Muscle layer of duodenum (tissue), 2 donors: ENCODE measurements around the gene SLC37A3.
"Not testable (repeated sequence)": the region's sequence is repeated elsewhere in the genome, so short reads cannot be mapped to it uniquely, and the experiment has no call there.

Source experiments
- H3K27ac ChIP-seq: one replicate; pipeline ENCODE4 v1.7.0; 2013; ENCODE audit warnings: mild to moderate bottlenecking, low read length
- H3K27me3 ChIP-seq: one replicate; pipeline ENCODE4 v1.7.0; 2013; ENCODE audit warnings: low read depth, mild to moderate bottlenecking, control low read depth, low read length
- H3K36me3 ChIP-seq, 2 donors: one replicate each; pipeline ENCODE4 v1.7.0; 2013; ENCODE audit warnings: low read length in 2 of 2, control low read depth in 1 of 2, mild to moderate bottlenecking in 1 of 2; ENCODE audit not compliant: insufficient read depth in 2 of 2, control insufficient read depth in 1 of 2
- H3K4me1 ChIP-seq, 2 donors: one replicate each; pipeline ENCODE4 v1.7.0; 2013; ENCODE audit warnings: low read length in 2 of 2, mild to moderate bottlenecking in 2 of 2, control low read depth in 1 of 2, moderate library complexity in 1 of 2; ENCODE audit not compliant: insufficient read depth in 2 of 2, control insufficient read depth in 1 of 2
- H3K4me3 ChIP-seq, 2 donors: one replicate each; pipeline ENCODE4 v1.7.0; 2013; ENCODE audit warnings: low read length in 2 of 2, low read depth in 1 of 2, mild to moderate bottlenecking in 1 of 2
- H3K9me3 ChIP-seq, 2 donors: one replicate each; pipeline ENCODE4 v1.7.0; 2013; ENCODE audit warnings: low read length in 2 of 2, control low read depth in 1 of 2, mild to moderate bottlenecking in 1 of 2; ENCODE audit not compliant: control insufficient read depth in 1 of 2
- donor health status: healthy.

The SLC37A3 gene

GRCh38 chr7:140342727-140343514, 55.4 kb downstream of the SLC37A3 start:
- Histone ChIP-seq H3K9me3 (no peaks in the 10 kb centered on the region), H3K27ac (no peak overlapping the region), H3K4me3 (no peak overlapping the region), H3K27me3 (no peaks in the 10 kb centered on the region), H3K4me1 (no peaks in the 10 kb centered on the region), H3K36me3 (peaks cover 17 to 54% of the 10 kb centered on the region in 2 donors)

- H3K4me1 ChIP-seq, H3K27me3 ChIP-seq, H3K9me3 ChIP-seq, H3K4me3 ChIP-seq, H3K27ac ChIP-seq: not testable (repeated sequence)
- H3K36me3 ChIP-seq: peaks cover 26 to 50% of the 10 kb centered on the region in 2 donors
Measured at GRCh38 chr7:140338959-140339358, 59.4 kb downstream of the SLC37A3 start.

- Histone ChIP-seq H3K27ac (no peak overlapping the region), H3K27me3 (no peaks in the 10 kb centered on the region), H3K9me3 (no peaks in the 10 kb centered on the region), H3K4me1 (no peaks in the 10 kb centered on the region), H3K4me3 (no peak overlapping the region), H3K36me3 (peaks cover 19 to 24% of the 10 kb centered on the region in 2 donors)
Measured at GRCh38 chr7:140334341-140335057, 63.8 kb downstream of the SLC37A3 start.

- peaks cover 19 to 23% of the 10 kb centered on the region in 2 donors for H3K36me3 ChIP-seq
- no peak overlapping the region for H3K27ac ChIP-seq
- no peak overlapping the region for H3K4me3 ChIP-seq
- no peaks in the 10 kb centered on the region for H3K9me3 ChIP-seq
- no peaks in the 10 kb centered on the region for H3K27me3 ChIP-seq
- no peaks in the 10 kb centered on the region for H3K4me1 ChIP-seq
Measured at GRCh38 chr7:140333686-140334085, 64.6 kb downstream of the SLC37A3 start.

- H3K36me3 ChIP-seq: peaks cover 19 to 23% of the 10 kb centered on the region in 2 donors
- no peak overlapping the region for H3K4me3 ChIP-seq
- no peaks in the 10 kb centered on the region for H3K9me3 ChIP-seq
- no peaks in the 10 kb centered on the region for H3K27me3 ChIP-seq
- H3K27ac ChIP-seq: no peak overlapping the region
- H3K4me1 ChIP-seq: no peaks in the 10 kb centered on the region
Measured at GRCh38 chr7:140333223-140333622, 65.1 kb downstream of the SLC37A3 start.

- Histone ChIP-seq H3K4me1 (no peaks in the 10 kb centered on the region), H3K9me3 (no peaks in the 10 kb centered on the region), H3K27ac (no peak overlapping the region), H3K27me3 (no peaks in the 10 kb centered on the region), H3K36me3 (peaks cover 14 to 19% of the 10 kb centered on the region in 2 donors), H3K4me3 (no peak overlapping the region)
Measured at GRCh38 chr7:140330595-140330994, 67.7 kb downstream of the SLC37A3 start.

- no peak overlapping the region for H3K27ac ChIP-seq
- no peaks in the 10 kb centered on the region for H3K4me1 ChIP-seq
- no peaks in the 10 kb centered on the region for H3K27me3 ChIP-seq
- H3K4me3 ChIP-seq: no peak overlapping the region
- peaks cover 14 to 18% of the 10 kb centered on the region in 2 donors for H3K36me3 ChIP-seq
- no peaks in the 10 kb centered on the region for H3K9me3 ChIP-seq
Measured at GRCh38 chr7:140330128-140330527, 68.2 kb downstream of the SLC37A3 start.

- no peaks in the 10 kb centered on the region for H3K27me3 ChIP-seq
- no peak overlapping the region for H3K4me3 ChIP-seq
- H3K9me3 ChIP-seq: no peaks in the 10 kb centered on the region
- H3K36me3 ChIP-seq: no peaks in the 10 kb centered on the region
- no peak overlapping the region for H3K27ac ChIP-seq
- no peaks in the 10 kb centered on the region for H3K4me1 ChIP-seq
Measured at GRCh38 chr7:140327261-140327661, 71.1 kb downstream of the SLC37A3 start.

- Histone ChIP-seq H3K4me1 (no peaks in the 10 kb centered on the region), H3K9me3 (no peaks in the 10 kb centered on the region), H3K27ac (no peak overlapping the region), H3K4me3 (peak overlapping the region; percentile 39 to 49), H3K27me3 (no peaks in the 10 kb centered on the region), H3K36me3 (no peaks in the 10 kb centered on the region)
Measured at GRCh38 chr7:140326116-140326928, 72.0 kb downstream of the SLC37A3 start.

- Histone ChIP-seq H3K27ac (no peak overlapping the region), H3K4me3 (peak overlapping the region in 1 of 2 donors; percentile 49), H3K9me3 (no peaks in the 10 kb centered on the region), H3K4me1 (no peaks in the 10 kb centered on the region), H3K36me3 (no peaks in the 10 kb centered on the region), H3K27me3 (no peaks in the 10 kb centered on the region)
Measured at GRCh38 chr7:140325600-140325999, 72.7 kb downstream of the SLC37A3 start.

- Histone ChIP-seq H3K36me3 (no peaks in the 10 kb centered on the region), H3K4me3 (no peak overlapping the region), H3K4me1 (no peaks in the 10 kb centered on the region), H3K9me3 (no peaks in the 10 kb centered on the region), H3K27ac (no peak overlapping the region), H3K27me3 (no peaks in the 10 kb centered on the region)
Measured at GRCh38 chr7:140324714-140325113, 73.6 kb downstream of the SLC37A3 start.
